ENCODE measurements around the gene MBD3L2B.
"Not testable (repeated sequence)": the region's sequence is repeated elsewhere in the genome, so short reads cannot be mapped to it uniquely, and the experiment has no call there.

The MBD3L2B gene

GRCh38 chr19:7021331-7021730 lies at the start of gene MBD3L2B:
MBD3L2B (minus strand) TSS chr19:7021431; CDS start chr19:7021397, 34 bp downstream.
- DNase-seq (ENCODE audit: low read depth in 2 of 2): not testable (repeated sequence)

DNA sequence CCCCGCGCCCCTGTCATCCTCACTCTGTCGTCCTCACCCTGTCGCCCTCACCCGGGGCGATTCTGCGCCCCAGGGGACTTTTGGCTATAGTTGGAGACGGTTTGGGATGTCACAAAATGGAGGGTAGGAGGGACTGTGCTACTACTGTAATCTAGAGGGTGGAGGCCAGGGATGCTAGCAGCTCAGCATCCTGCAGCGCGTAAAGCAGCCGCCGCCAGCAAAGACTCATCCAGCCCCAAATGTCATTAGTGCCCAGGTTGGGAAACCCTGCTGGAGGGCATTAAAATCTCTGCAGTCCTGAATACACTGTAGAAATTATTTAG lies 48.6 kb upstream of the MBD3L2B start:
- no peak for DNase-seq (ENCODE audit: low read depth in 2 of 2)

- peak; percentile 96 to 98 for DNase-seq (ENCODE audit: low read depth in 2 of 2)
Measured at GRCh38 chr19:7069042-7069903, 48.0 kb upstream of the MBD3L2B start, which contains the start of gene ZNF557. ZNF557 (plus strand) TSS chr19:7069703; CDS start chr19:7075075, 5,372 bp downstream.

DNA sequence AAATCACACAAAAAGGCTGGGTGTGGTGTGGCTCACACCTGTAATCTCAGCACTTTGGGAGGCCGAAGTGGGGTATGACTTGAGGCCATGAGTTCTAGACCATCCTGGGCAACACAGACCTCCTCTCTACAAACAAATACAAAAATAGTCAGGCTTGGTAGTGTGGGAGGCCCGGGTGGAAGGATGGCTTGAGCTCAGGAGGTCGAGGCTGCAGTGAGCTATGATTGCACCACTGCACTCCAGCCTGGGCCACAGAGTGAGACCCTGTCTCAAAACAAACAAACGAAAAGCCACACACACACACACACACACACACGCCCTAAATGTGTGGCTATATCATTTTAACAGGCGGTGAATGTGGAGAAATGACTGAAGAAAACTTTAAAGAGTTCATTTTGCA lies 47.4 kb upstream of the MBD3L2B start:
- no peak for DNase-seq (ENCODE audit: low read depth in 2 of 2)

- DNase-seq (ENCODE audit: low read depth in 2 of 2): no peak
Measured at GRCh38 chr19:7067716-7068115, 46.5 kb upstream of the MBD3L2B start.

DNA sequence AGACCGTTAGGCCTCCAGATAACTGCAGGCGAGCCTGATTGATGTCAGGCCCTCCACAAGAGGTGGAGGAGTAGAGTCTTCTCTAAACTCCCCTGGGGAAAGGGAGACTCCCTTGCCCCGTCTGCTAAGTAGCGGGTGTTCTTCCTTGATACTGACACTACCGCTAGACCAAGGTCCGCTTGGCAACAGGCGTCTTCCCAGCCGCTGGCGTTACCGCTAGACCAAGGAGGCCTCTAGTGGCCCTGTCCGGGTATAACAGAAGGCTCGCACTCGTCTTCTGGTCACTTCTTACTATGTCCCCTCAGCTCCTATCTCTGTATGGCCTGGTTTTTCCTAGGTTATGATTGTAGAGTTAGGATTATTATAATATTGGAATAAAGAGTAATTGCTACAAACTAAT lies 45.9 kb upstream of the MBD3L2B start:
- DNase-seq (ENCODE audit: low read depth in 2 of 2): not testable (repeated sequence)

DNA sequence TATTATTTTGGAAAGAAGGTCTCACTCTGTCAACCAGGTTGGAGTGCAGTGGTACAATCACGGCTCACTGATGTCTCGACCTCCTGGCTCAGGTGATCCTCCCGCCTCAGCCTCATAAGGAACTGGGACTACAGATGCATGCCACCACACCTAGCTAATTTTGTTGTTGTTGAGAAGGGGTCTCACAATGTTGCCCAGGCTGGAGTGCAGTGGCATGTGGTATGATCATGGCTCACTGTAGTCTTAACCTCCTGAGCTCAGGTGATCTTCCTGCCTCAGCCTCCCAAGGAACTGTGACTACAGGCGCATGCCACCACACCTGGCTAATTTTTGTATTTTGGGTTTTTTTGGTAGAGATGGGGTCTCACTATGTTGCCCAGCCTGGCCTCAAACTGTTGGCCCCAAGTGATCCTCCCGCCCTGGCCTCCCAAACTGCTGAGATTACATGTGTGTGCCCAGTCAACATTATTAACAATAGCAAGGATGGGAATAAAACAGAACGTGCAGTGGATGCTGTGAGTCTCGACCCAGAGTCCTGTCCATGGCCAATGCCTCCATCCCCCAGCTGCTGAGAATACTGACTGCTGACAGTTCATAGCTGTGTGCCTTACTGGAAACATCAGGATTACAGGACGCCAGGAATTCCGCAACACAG lies 42.7 kb upstream of the MBD3L2B start:
- DNase-seq (ENCODE audit: low read depth in 2 of 2): no peak

DNA sequence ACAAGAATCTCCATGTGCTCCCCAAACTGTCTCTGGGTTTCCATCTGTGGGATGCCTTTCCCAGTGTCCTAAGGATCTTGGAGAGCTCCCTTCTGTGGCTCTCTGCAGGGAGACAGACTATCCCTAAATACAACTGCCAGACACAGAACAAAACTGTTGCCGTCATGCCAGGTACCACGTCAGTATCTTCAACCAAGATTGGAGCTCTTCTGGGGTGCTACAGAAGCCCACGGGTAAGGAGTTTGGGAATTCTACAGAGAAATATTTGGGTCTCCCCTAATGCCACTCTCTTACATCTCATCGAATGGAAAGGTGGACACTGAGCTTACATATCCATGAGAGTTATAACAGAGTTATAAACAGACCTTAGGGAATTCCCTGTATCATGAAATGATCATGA lies 42.1 kb upstream of the MBD3L2B start:
- DNase-seq (ENCODE audit: low read depth in 2 of 2): no peak

DNA sequence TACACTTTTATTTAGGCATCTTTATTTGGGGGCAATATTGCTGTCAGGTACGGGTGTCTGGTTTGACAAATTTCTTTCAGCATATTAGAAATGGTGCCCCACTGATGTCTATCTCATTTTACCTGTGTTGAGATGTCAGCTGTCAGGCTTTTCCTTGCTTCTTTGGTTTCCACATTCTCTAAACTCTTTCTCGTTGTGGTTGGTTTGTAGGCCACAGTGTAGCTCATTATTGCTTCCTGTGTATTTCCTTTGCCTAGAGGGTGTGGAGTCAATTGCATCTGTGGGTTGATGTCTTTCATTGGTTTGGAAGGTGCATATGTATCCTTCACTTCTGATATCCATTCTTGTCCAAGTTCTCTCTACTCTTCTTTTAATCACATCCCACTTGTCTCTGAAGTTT lies 38.7 kb upstream of the MBD3L2B start:
- DNase-seq (ENCODE audit: low read depth in 2 of 2): not testable (repeated sequence)

DNA sequence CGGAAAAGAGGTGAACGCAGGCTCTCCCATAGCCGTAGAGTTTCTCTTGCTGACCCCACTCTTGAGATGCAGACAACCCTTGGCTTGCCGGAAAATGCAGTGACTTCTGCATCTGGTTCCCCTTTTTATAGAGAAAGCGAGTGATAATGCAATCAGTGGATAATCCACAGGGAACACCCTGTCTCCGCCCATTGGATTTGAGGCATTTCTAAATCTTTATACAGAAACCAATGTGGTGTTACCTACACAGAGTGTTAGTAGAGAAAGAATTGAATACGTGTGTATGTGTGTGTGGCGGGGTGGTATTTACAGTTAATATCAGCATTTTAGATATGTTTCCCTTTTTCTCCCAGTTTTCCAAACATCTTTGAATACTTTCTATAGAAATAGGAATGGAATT lies 37.3 kb upstream of the MBD3L2B start, which contains the start of gene MBD3L3:
TSS of gene MBD3L3 (minus strand) at position 101 of the 400 bp plus-strand sequence. CDS start at position 30, 71 bp downstream.
- not testable (repeated sequence) for DNase-seq (ENCODE audit: low read depth in 2 of 2)

GRCh38 chr19:7056371-7056770 lies 35.1 kb upstream of the MBD3L2B start:
- not testable (repeated sequence) for DNase-seq (ENCODE audit: low read depth in 2 of 2)

- DNase-seq (ENCODE audit: low read depth in 2 of 2): not testable (repeated sequence)
Measured at GRCh38 chr19:7055679-7056078, 34.4 kb upstream of the MBD3L2B start.

- DNase-seq (ENCODE audit: low read depth in 2 of 2): not testable (repeated sequence)
Measured at GRCh38 chr19:7054635-7055368, 33.6 kb upstream of the MBD3L2B start.

DNA sequence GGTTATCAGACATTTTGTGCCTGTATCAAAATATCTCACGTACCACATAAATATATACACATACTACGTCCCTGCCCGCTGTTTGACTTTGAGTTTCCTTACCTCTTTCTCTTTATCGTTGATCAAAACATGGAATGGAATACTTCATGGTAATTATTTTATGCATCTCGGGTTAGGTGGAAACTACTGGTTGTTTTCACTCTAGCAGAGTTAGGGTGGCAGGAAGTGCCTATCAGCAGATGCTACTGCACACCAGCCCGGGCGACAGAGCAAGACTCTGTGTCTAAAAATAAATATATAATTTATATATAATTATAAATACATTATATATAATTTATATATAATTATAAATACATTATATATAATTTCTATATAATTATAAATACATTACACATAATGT lies 31.7 kb upstream of the MBD3L2B start:
- not testable (repeated sequence) for DNase-seq (ENCODE audit: low read depth in 2 of 2)

DNA sequence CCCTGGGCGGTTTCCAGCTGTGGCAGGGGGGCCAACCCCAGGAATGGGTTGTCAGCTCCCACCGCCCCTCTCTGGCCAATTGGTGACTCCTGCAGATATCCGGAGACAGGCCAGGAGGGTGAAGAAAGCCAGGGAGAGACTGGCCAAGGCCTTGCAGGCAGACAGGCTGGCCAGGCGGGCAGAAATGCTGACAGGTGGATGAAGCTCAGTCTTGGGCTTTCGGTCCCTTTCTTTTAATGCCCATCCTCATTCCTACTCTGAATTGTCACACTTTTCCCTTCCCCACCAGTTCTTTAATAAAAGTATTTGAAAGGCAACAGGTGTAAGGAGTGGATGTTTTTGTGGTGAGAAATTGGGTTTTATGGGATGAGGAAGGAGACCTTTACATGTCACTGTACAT lies 30.2 kb upstream of the MBD3L2B start:
- DNase-seq (ENCODE audit: low read depth in 2 of 2): not testable (repeated sequence)

- DNase-seq (ENCODE audit: low read depth in 2 of 2): not testable (repeated sequence)
Measured at GRCh38 chr19:7049021-7049420, 27.8 kb upstream of the MBD3L2B start, which contains the start of gene MBD3L2. MBD3L2 (plus strand) TSS chr19:7049321; CDS start chr19:7049374, 53 bp downstream.

DNA sequence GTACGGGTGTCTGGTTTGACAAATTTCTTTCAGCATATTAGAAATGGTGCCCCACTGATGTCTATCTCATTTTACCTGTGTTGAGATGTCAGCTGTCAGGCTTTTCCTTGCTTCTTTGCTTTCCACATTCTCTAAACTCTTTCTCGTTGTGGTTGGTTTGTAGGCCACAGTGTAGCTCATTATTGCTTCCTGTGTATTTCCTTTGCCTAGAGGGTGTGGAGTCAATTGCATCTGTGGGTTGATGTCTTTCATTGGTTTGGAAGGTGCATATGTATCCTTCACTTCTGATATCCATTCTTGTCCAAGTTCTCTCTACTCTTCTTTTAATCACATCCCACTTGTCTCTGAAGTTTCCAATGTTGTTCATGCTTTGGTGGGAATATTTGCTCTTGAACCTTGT lies 20.3 kb upstream of the MBD3L2B start:
- not testable (repeated sequence) for DNase-seq (ENCODE audit: low read depth in 2 of 2)

DNA sequence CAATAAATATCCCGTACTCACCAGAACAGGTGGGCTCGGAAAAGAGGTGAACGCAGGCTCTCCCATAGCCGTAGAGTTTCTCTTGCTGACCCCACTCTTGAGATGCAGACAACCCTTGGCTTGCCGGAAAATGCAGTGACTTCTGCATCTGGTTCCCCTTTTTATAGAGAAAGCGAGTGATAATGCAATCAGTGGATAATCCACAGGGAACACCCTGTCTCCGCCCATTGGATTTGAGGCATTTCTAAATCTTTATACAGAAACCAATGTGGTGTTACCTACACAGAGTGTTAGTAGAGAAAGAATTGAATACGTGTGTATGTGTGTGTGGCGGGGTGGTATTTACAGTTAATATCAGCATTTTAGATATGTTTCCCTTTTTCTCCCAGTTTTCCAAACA lies 18.8 kb upstream of the MBD3L2B start, which contains the start of gene MBD3L4:
TSS of gene MBD3L4 (minus strand) at position 101 of the 400 bp plus-strand sequence. CDS start at position 66, 35 bp downstream.
- not testable (repeated sequence) for DNase-seq (ENCODE audit: low read depth in 2 of 2)

- DNase-seq (ENCODE audit: low read depth in 2 of 2): not testable (repeated sequence)
Measured at GRCh38 chr19:7030278-7030677, 9.0 kb upstream of the MBD3L2B start, which contains the start of gene MBD3L5. MBD3L5 (plus strand) TSS chr19:7030578; CDS start chr19:7030612, 34 bp downstream.

DNA sequence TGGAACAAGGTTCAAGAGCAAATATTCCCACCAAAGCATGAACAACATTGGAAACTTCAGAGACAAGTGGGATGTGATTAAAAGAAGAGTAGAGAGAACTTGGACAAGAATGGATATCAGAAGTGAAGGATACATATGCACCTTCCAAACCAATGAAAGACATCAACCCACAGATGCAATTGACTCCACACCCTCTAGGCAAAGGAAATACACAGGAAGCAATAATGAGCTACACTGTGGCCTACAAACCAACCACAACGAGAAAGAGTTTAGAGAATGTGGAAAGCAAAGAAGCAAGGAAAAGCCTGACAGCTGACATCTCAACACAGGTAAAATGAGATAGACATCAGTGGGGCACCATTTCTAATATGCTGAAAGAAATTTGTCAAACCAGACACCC lies 7.6 kb upstream of the MBD3L2B start:
- DNase-seq (ENCODE audit: low read depth in 2 of 2): not testable (repeated sequence)

DNA sequence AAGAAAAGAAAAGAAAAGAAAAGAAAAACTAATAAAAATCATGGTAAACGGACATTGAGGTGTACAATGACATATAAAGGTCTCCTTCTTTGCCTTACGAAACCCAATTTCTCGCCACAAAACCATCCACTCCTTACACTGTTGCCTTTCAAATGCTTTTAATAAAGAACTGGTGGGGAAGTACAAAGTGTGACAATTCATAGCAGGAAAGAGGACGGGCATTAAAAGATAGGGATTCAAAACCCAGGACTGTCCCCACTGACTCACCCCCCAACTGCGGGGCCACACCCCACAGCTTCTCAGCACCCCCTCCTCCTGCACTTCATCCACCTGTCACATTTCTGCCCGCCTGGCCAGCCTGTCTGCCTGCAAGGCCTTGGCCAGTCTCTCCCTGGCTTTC lies 2.4 kb downstream of the MBD3L2B start:
- DNase-seq (ENCODE audit: low read depth in 2 of 2): no peak

GRCh38 chr19:7013678-7014077 lies 7.6 kb downstream of the MBD3L2B start:
- DNase-seq (ENCODE audit: low read depth in 2 of 2): no peak
